H1 (cell line): Measurements from ENCODE around the gene LPP. TPM values are rescaled to one million over a fixed set of nuclear protein-coding genes. Genes with fewer than 3 reads are reported as not detected.

Source experiments
- CTCF ChIA-PET: fragments of 300-600 bp; sonication (Branson Sonifier 250); formaldehyde crosslinking; loops from one replicate; lab custom pipeline; 2021; ENCODE audit not compliant: partially characterized antibody; lab: Charles Lee
- POLR2A ChIA-PET: fragments of 300-600 bp; sonication (Branson Sonifier 250); formaldehyde crosslinking; loops from one replicate; lab custom pipeline; 2021; ENCODE audit warnings: inconsistent platforms; ENCODE audit not compliant: partially characterized antibody; lab: Charles Lee
- DNase-seq, 2 experiments: peaks; one replicate each; pipeline versions ENCODE4 v3.0.0 to v3.0.0-alpha.2; 2010 to 2022; ENCODE audit warnings: low spot score in 2 of 2, low read depth in 1 of 2, mixed read lengths in 1 of 2
- FAIRE-seq: peaks from 2 replicates; lab custom pipeline; 2011; peaks lifted over from hg19 to GRCh38; lab: Jason Lieb, UNC
- H2AFZ ChIP-seq: 2 replicates; pipeline ENCODE4 v1.8.1; 2012; ENCODE audit warnings: low read length, inconsistent platforms
- H2AK5ac ChIP-seq: 2 replicates; pipeline ENCODE4 v1.6.1; 2013; ENCODE audit warnings: low read depth, low read length
- H2BK120ac ChIP-seq: replicated peaks from 2 replicates; pipeline ENCODE3; 2013; ENCODE audit warnings: low read depth, low read length, inconsistent platforms
- H2BK12ac ChIP-seq: 2 replicates; pipeline ENCODE4 v1.6.1; 2013; ENCODE audit warnings: low read depth, low read length
- H2BK15ac ChIP-seq: 2 replicates; pipeline ENCODE4 v1.6.1; 2013; ENCODE audit warnings: low read length
- H2BK20ac ChIP-seq: 2 replicates; pipeline ENCODE4 v1.6.1; 2013; ENCODE audit warnings: low read length
- H2BK5ac ChIP-seq: 2 replicates; pipeline ENCODE4 v1.6.1; 2013; ENCODE audit warnings: low read depth, low read length
- H3K14ac ChIP-seq: 2 replicates; pipeline ENCODE4 v1.6.1; 2013; ENCODE audit warnings: inconsistent platforms; ENCODE audit not compliant: insufficient read length
- H3K18ac ChIP-seq: 2 replicates; pipeline ENCODE4 v1.6.1; 2013; ENCODE audit warnings: low read length; ENCODE audit errors: extremely low read depth
- H3K23ac ChIP-seq: 2 replicates; pipeline ENCODE4 v1.6.1; 2013; ENCODE audit warnings: inconsistent platforms; ENCODE audit not compliant: insufficient read length
- H3K23me2 ChIP-seq: 2 replicates; pipeline ENCODE4 v1.6.1; 2013; ENCODE audit warnings: low read depth, low read length
- H3K27ac ChIP-seq: 2 replicates; pipeline ENCODE4 v1.6.1; 2011; ENCODE audit warnings: low read depth, low read length, inconsistent platforms
- H3K27me3 ChIP-seq, 4 experiments: replicated peaks in 1 of 4; 1 replicate in 1 of 4; 2 replicates in 3 of 4; pipeline versions ENCODE4 v1.6.1 to v1.8.1; 2011 to 2013; ENCODE audit warnings: low read length in 3 of 4, mild to moderate bottlenecking in 3 of 4, inconsistent platforms in 2 of 4, mixed read lengths in 2 of 4, moderate library complexity in 1 of 4; ENCODE audit not compliant: control insufficient read depth in 3 of 4, insufficient read depth in 3 of 4; ENCODE audit errors: extremely low read depth in 1 of 4
- H3K36me3 ChIP-seq, 4 experiments: 2 replicates each; pipeline versions ENCODE4 v1.6.1 to v1.8.1; 2011 to 2013; ENCODE audit warnings: mild to moderate bottlenecking in 4 of 4, low read length in 3 of 4, moderate library complexity in 2 of 4, control low read depth in 1 of 4, inconsistent platforms in 1 of 4; ENCODE audit not compliant: insufficient read depth in 4 of 4, control insufficient read depth in 2 of 4
- H3K4ac ChIP-seq: replicated peaks from 2 replicates; pipeline ENCODE3; 2013; ENCODE audit warnings: low read length, low read depth, mixed read lengths, inconsistent platforms; ENCODE audit not compliant: insufficient read length
- H3K4me1 ChIP-seq, 4 experiments: replicated peaks in 1 of 4; 1 replicate in 1 of 4; 2 replicates in 3 of 4; pipeline versions ENCODE4 v1.6.1 to v1.8.1; 2011 to 2013; ENCODE audit warnings: low read length in 3 of 4, inconsistent platforms in 2 of 4, mixed read lengths in 1 of 4; ENCODE audit not compliant: insufficient read depth in 4 of 4, control insufficient read depth in 3 of 4
- H3K4me2 ChIP-seq, 2 experiments: 2 replicates each; pipeline versions ENCODE4 v1.6.1 to v1.8.1; 2011 to 2013; ENCODE audit warnings: low read depth in 2 of 2, low read length in 2 of 2, control low read depth in 1 of 2, inconsistent platforms in 1 of 2, mild to moderate bottlenecking in 1 of 2; ENCODE audit not compliant: insufficient read depth in 1 of 2
- H3K4me3 ChIP-seq, 4 experiments: fragments of 200-600, 300-600 bp in 1 of 4; sonication (generic), shearing (Covaris generic), sonication (Bioruptor Twin) in 1 of 4; 2 replicates each; pipeline versions ENCODE4 v1.5.1 to v1.8.1; 2011 to 2016; ENCODE audit warnings: low read length in 4 of 4, low read depth in 3 of 4, control low read depth in 2 of 4, inconsistent platforms in 2 of 4, mild to moderate bottlenecking in 2 of 4, mixed read lengths in 1 of 4, moderate library complexity in 1 of 4; ENCODE audit not compliant: insufficient read depth in 2 of 4; ENCODE audit errors: extremely low read depth in 1 of 4
- H3K56ac ChIP-seq: replicated peaks from 2 replicates; pipeline ENCODE3; 2013; ENCODE audit warnings: low read depth, mild to moderate bottlenecking, mixed read lengths, low read length, inconsistent platforms; ENCODE audit not compliant: insufficient read length
- H3K79me1 ChIP-seq: 2 replicates; pipeline ENCODE4 v1.6.1; 2013; ENCODE audit warnings: low read depth, low read length, control low read depth
- H3K79me2 ChIP-seq, 2 experiments: 2 replicates each; pipeline versions ENCODE4 v1.6.1 to v1.8.1; 2012 to 2013; ENCODE audit warnings: low read length in 2 of 2, mild to moderate bottlenecking in 2 of 2, inconsistent platforms in 1 of 2; ENCODE audit not compliant: insufficient read depth in 2 of 2, control insufficient read depth in 1 of 2
- H3K9ac ChIP-seq, 4 experiments: replicated peaks in 1 of 4; 1 replicate in 1 of 4; 2 replicates in 3 of 4; pipeline versions ENCODE4 v1.6.1 to v1.8.1; 2011 to 2013; ENCODE audit warnings: low read depth in 3 of 4, low read length in 3 of 4, control low read depth in 2 of 4, mild to moderate bottlenecking in 2 of 4, moderate library complexity in 2 of 4, inconsistent platforms in 1 of 4; ENCODE audit errors: extremely low read depth in 1 of 4
- H3K9me3 ChIP-seq, 2 experiments: 2 replicates each; pipeline versions ENCODE4 v1.6.1 to v1.8.1; 2012 to 2013; ENCODE audit warnings: mild to moderate bottlenecking in 2 of 2, moderate library complexity in 2 of 2, control low read depth in 1 of 2, inconsistent platforms in 1 of 2, low read depth in 1 of 2, low read length in 1 of 2, mixed read lengths in 1 of 2; ENCODE audit not compliant: insufficient read depth in 2 of 2
- H4K20me1 ChIP-seq, 2 experiments: replicated peaks in 1 of 2; 2 replicates each; pipeline versions ENCODE3 to v1.8.1; 2011 to 2013; ENCODE audit warnings: inconsistent platforms in 2 of 2, low read length in 2 of 2, mild to moderate bottlenecking in 1 of 2; ENCODE audit not compliant: insufficient read depth in 2 of 2, control insufficient read depth in 1 of 2
- H4K5ac ChIP-seq: 2 replicates; pipeline ENCODE4 v1.6.1; 2013; ENCODE audit warnings: low read length, low read depth, mixed read lengths, inconsistent platforms; ENCODE audit not compliant: insufficient read length
- H4K8ac ChIP-seq: 2 replicates; pipeline ENCODE4 v1.8.0; 2013; ENCODE audit warnings: mild to moderate bottlenecking, moderate library complexity, low read length, inconsistent platforms; ENCODE audit not compliant: insufficient read depth; ENCODE audit errors: extremely low read depth
- H4K91ac ChIP-seq: replicated peaks from 2 replicates; pipeline ENCODE3; 2013; ENCODE audit warnings: low read length, mixed read lengths, inconsistent platforms; ENCODE audit not compliant: insufficient read length
- CBX5 ChIP-seq: fragments of 300-800, 300-1000 bp; sonication (generic); IDR thresholded peaks from 2 replicates; pipeline ENCODE4 v1.7.1; 2016; ENCODE audit warnings: antibody characterized with exemption, low read length, low read depth
- CHD1 ChIP-seq: IDR thresholded peaks from 2 replicates; pipeline ENCODE4 v1.6.1; 2012; ENCODE audit warnings: low read depth, low read length, improper control_type of control experiment
- KDM1A ChIP-seq: fragments of 200-600, 300-600 bp; sonication (generic); IDR thresholded peaks from 2 replicates; pipeline ENCODE4 v1.7.1; 2016; ENCODE audit warnings: mild to moderate bottlenecking, low read length, borderline replicate concordance
- PHF8 ChIP-seq: fragments of 200-600 bp; sonication (generic); conservative IDR thresholded peaks from 2 replicates; pipeline ENCODE4 v1.7.1; 2012; ENCODE audit warnings: low read depth, mild to moderate bottlenecking, inconsistent platforms, low read length, moderate library complexity
- WGBS, 2 experiments: shearing (Covaris generic) in 1 of 2; methylation state at CpG; one replicate each; pipeline versions ENCODE4 v1.1.6 to v1.1.7; 2013 to 2015; ENCODE audit warnings: low lambda C conversion rate in 2 of 2, mixed read lengths in 2 of 2, inconsistent platforms in 1 of 2, low coverage in 1 of 2, missing lambda C conversion rate in 1 of 2; ENCODE audit not compliant: insufficient replicate concordance in 2 of 2, insufficient coverage in 1 of 2, insufficient read length in 1 of 2; ENCODE audit errors: extremely low coverage in 1 of 2, missing lambda C conversion rate in 1 of 2; 5-methylcytosine and 5-hydroxymethylcytosine counted together
- polyA plus RNA-seq, 7 experiments: library from polyadenylated mRNA; depleted of rRNA in 3 of 7; stranded (reverse) in 5 of 7; unstranded in 2 of 7; fragments of >200 nt in 5 of 7; fragments of 200-250 nt in 2 of 7; gene quantifications; 1 replicate in 5 of 7; 2 replicates in 1 of 7; 4 replicates in 1 of 7; pipeline versions ENCODE4 v1.2.1 to v1.2.3, GENCODE V29; 2011 to 2013; ENCODE audit warnings: missing spikeins in 2 of 7, mixed read lengths in 2 of 7
- total RNA-seq: library from RNA; stranded (reverse); fragmentation: NEBNext Ultra II Directional; extraction: Animal tissue kit (Norgen Biotek cat#: 25700); gene quantifications from 2 replicates; pipeline ENCODE4 v1.2.1, GENCODE V29; 2021

The LPP gene
- total and polyA plus RNA-seq, 2 of the 8 experiments (the other 6 are each of a cell fraction or from before 2014, with no cell fraction given) = 10.0 to 53.3 TPM

- Histone ChIP-seq H4K91ac (no peak overlapping the region), H2BK12ac (no peak overlapping the region), H4K20me1 (no peaks in the 10 kb centered on the region), H4K5ac (no peak overlapping the region), H2BK15ac (0 out of 2 replicates have a peak overlapping the region, but pooled peaks have one; percentile 46), H3K4me2 (no peak overlapping the region), H2AK5ac (no peak overlapping the region), H2BK20ac (no peak overlapping the region)
- POLR2A ChIA-PET = interaction anchor here (1.0 kb wide), 1 partner anchor 19 kb away, joined by 6 read pairs; the partner anchor contains the start of gene LPP
- TF ChIP-seq CHD1 (no peak), PHF8 (no peak), KDM1A (0 out of 2 replicates have a peak, but pooled peaks have one; percentile 29), CBX5 (no peak)
- TF ChIP-seq, all 59 proteins: peak for 1
- Histone ChIP-seq H4K8ac (no peak overlapping the region), H3K4me3 (no peak overlapping the region), H2AFZ (no peak overlapping the region), H3K23me2 (no peaks in the 10 kb centered on the region), H3K23ac (no peak overlapping the region), H3K36me3 (no peaks in the 10 kb centered on the region), H2BK120ac (no peak overlapping the region), H2BK5ac (no peak overlapping the region), H3K79me2 (no peaks in the 10 kb centered on the region), H3K27me3 (no peaks in the 10 kb centered on the region), H3K56ac (no peak overlapping the region), H3K14ac (no peak overlapping the region), H3K4ac (no peak overlapping the region), H3K18ac (no peak overlapping the region), H3K9me3 (no peaks in the 10 kb centered on the region), H3K4me1 (peaks cover 0 to 4% (median 0%) of the 10 kb centered on the region in 4 experiments; a peak in 1 of 7 replicates), H3K27ac (no peak overlapping the region), H3K9ac (no peak overlapping the region), H3K79me1 (no peaks in the 10 kb centered on the region)
- no peak for DNase-seq
- CTCF ChIA-PET = interaction anchor here (0.8 kb wide), 1 partner anchor 11 kb away, joined by 3 read pairs; no protein-coding TSS in a partner anchor
- no peak for FAIRE-seq
- WGBS, 2 experiments = 86% methylated on average over 1 of the region's 1 CpG; no CpG with 5 or more reads in 1 of the 2 experiments
Measured at GRCh38 chr3:188134079-188134478, 19.9 kb upstream of the LPP start.
